K562 (cell line): ENCODE measurements around the gene NT5DC4. TPM values are rescaled to one million over a fixed set of nuclear protein-coding genes. Genes with fewer than 3 reads are reported as not detected.

Source experiments
- CHCHD3 ChIP-seq: fragments of 250-450 bp; sonication (Bioruptor Pico); IDR thresholded peaks from 2 replicates; pipeline ENCODE4 v2.1.2; 2022; ENCODE audit warnings: mild to moderate bottlenecking
- CHD1 ChIP-seq: fragments of 200-600 bp; sonication (generic); IDR thresholded peaks from one replicate; pipeline ENCODE4 v1.6.1; 2012; ENCODE audit warnings: mild to moderate bottlenecking, moderate library complexity, low read length, inconsistent platforms
- ESRRB ChIP-seq: fragments of 250-450 bp; sonication (Bioruptor Pico); IDR thresholded peaks from 2 replicates; pipeline ENCODE4 v1.5.0; 2020; ENCODE audit warnings: mild to moderate bottlenecking, moderate library complexity, borderline replicate concordance
- FOXK2 ChIP-seq, 2 experiments: fragments of 450-650 bp; IDR thresholded peaks in 1 of 2; conservative IDR thresholded peaks in 1 of 2; 2 replicates each; pipeline ENCODE4 v1.6.1; 2016; ENCODE audit warnings: low read depth in 2 of 2, mild to moderate bottlenecking in 1 of 2
- ILF3 ChIP-seq: fragments of 450-650 bp; IDR thresholded peaks from 2 replicates; pipeline ENCODE4 v1.6.1; 2018; ENCODE audit warnings: antibody characterized with exemption, mild to moderate bottlenecking, moderate library complexity, borderline replicate concordance
- KDM4B ChIP-seq, 2 experiments: fragments of 450-650 bp in 1 of 2; sonication (generic) in 1 of 2; IDR thresholded peaks; 2 replicates each; pipeline ENCODE4 v1.6.1; 2016 to 2017; ENCODE audit warnings: borderline replicate concordance in 2 of 2, antibody characterized with exemption in 1 of 2, low read depth in 1 of 2, mild to moderate bottlenecking in 1 of 2
- NCOA2 ChIP-seq, 2 experiments: fragments of 450-650 bp; IDR thresholded peaks; 2 replicates each; pipeline ENCODE4 v1.6.1; 2018; ENCODE audit warnings: mild to moderate bottlenecking in 2 of 2, moderate library complexity in 1 of 2; ENCODE audit not compliant: partially characterized antibody in 2 of 2
- NEUROD1 ChIP-seq: fragments of 150-350 bp; IDR thresholded peaks from 2 replicates; pipeline ENCODE4 v1.6.1; 2014; ENCODE audit warnings: borderline replicate concordance, low read length, low read depth; ENCODE audit not compliant: partially characterized antibody
- PHF20 ChIP-seq: fragments of 450-650 bp; IDR thresholded peaks from 2 replicates; pipeline ENCODE4 v1.6.1; 2018; ENCODE audit not compliant: partially characterized antibody
- RAD21 ChIP-seq, 2 experiments: fragments of 250-450 bp in 1 of 2; fragments of 450-650 bp in 1 of 2; sonication (Bioruptor Pico) in 1 of 2; formaldehyde crosslinking in 1 of 2; IDR thresholded peaks in 1 of 2; conservative IDR thresholded peaks in 1 of 2; 2 replicates each; pipeline versions ENCODE4 v1.4.0 to v1.8.0; 2020 to 2022; ENCODE audit warnings: mild to moderate bottlenecking in 2 of 2, moderate library complexity in 1 of 2
- RBM17 ChIP-seq: fragments of 200-400 bp; formaldehyde crosslinking; IDR thresholded peaks from 2 replicates; pipeline ENCODE4 v1.6.1; 2017; ENCODE audit warnings: low read depth, mild to moderate bottlenecking, low read length, borderline replicate concordance
- SMAD1 ChIP-seq: fragments of 150-350 bp; IDR thresholded peaks from 2 replicates; pipeline ENCODE4 v1.6.1; 2014; ENCODE audit warnings: low read length, low read depth; ENCODE audit not compliant: partially characterized antibody
- SREBF2 ChIP-seq: sonication (generic); formaldehyde crosslinking; IDR thresholded peaks from 2 replicates; pipeline ENCODE4 v1.4.0; 2020; ENCODE audit warnings: mild to moderate bottlenecking, missing genetic modification reagents
- SRF ChIP-seq, 2 experiments: fragments of 250-450, 450-650 bp in 1 of 2; sonication (Bioruptor Pico) in 1 of 2; sonication (generic) in 1 of 2; formaldehyde crosslinking; IDR thresholded peaks; 2 replicates each; pipeline versions ENCODE4 v1.5.0 to v1.5.1; 2020 to 2022; ENCODE audit warnings: mild to moderate bottlenecking in 1 of 2, missing genetic modification reagents in 1 of 2
- SRSF7 ChIP-seq: fragments of 200-400 bp; formaldehyde crosslinking; optimal IDR thresholded peaks from 2 replicates; pipeline ENCODE3; 2017; ENCODE audit warnings: mild to moderate bottlenecking, low read depth, low read length
- TAL1 ChIP-seq: fragments of 450-650 bp; IDR thresholded peaks from 2 replicates; pipeline ENCODE4 v1.6.1; 2016; ENCODE audit warnings: mild to moderate bottlenecking
- ZBTB33 ChIP-seq: sonication (generic); formaldehyde crosslinking; IDR thresholded peaks from 2 replicates; pipeline ENCODE4 v1.8.1; 2023; ENCODE audit warnings: mild to moderate bottlenecking, missing genetic modification reagents
- ZNF140 ChIP-seq: fragments of 250-450 bp; sonication (Bioruptor Pico); IDR thresholded peaks from 2 replicates; pipeline ENCODE4 v1.8.0; 2021; ENCODE audit warnings: moderate library complexity, mild to moderate bottlenecking, inconsistent platforms
- polyA plus RNA-seq, 8 experiments: library from polyadenylated mRNA; depleted of rRNA in 4 of 8; stranded (reverse) in 5 of 8; unstranded in 3 of 8; fragments of >200 nt; fragmentation: Nextera tagmentation in 2 of 8; fragmentation: Illumina TruSeq in 1 of 8; extraction: Ambion mirVana in 2 of 8; extraction: Trizol in 1 of 8; gene quantifications; 2 replicates each; pipeline versions ENCODE4 v1.2.1 to v1.2.3, GENCODE V29; 2011 to 2014; ENCODE audit warnings: inconsistent platforms in 1 of 8, missing spikeins in 1 of 8
- total RNA-seq, 7 experiments: library from RNA; depleted of rRNA in 6 of 7; stranded (reverse); fragments of >200 nt in 6 of 7; fragmentation: Illumina TruSeq in 2 of 7; extraction: Trizol in 2 of 7; gene quantifications; 2 replicates each; pipeline versions ENCODE4 v1.2.1 to v1.2.3, GENCODE V29; 2011 to 2021; ENCODE audit warnings: low replicate concordance in 1 of 7
- TF ChIP-seq, protein P1 (sequence below): fragments of 450-650 bp; IDR thresholded peaks from 2 replicates; pipeline ENCODE4 v1.7.0; 2016; ENCODE audit warnings: borderline replicate concordance
- TF ChIP-seq, protein P2 (sequence below): sonication (generic); formaldehyde crosslinking; IDR thresholded peaks from 2 replicates; pipeline ENCODE4 v1.8.0; 2022; ENCODE audit warnings: mild to moderate bottlenecking, missing genetic modification reagents
- TF ChIP-seq, protein P3 (sequence below): fragments of 450-650 bp; IDR thresholded peaks from 2 replicates; pipeline ENCODE4 v1.6.1; 2016

NT5DC4 gene
- total and polyA plus RNA-seq, 9 of the 15 experiments (the other 6 are each of a cell fraction or from before 2014, with no cell fraction given): 0.44 to 6.9 (median 2.5) TPM

GRCh38 chr2:112727276-112728028, 6.6 kb downstream of the NT5DC4 start (continued):
- TF ChIP-seq ESRRB (CRISPR knock-in tag): no peak
- no peak for TF ChIP-seq CHD1
- TF ChIP-seq, protein P1, sequence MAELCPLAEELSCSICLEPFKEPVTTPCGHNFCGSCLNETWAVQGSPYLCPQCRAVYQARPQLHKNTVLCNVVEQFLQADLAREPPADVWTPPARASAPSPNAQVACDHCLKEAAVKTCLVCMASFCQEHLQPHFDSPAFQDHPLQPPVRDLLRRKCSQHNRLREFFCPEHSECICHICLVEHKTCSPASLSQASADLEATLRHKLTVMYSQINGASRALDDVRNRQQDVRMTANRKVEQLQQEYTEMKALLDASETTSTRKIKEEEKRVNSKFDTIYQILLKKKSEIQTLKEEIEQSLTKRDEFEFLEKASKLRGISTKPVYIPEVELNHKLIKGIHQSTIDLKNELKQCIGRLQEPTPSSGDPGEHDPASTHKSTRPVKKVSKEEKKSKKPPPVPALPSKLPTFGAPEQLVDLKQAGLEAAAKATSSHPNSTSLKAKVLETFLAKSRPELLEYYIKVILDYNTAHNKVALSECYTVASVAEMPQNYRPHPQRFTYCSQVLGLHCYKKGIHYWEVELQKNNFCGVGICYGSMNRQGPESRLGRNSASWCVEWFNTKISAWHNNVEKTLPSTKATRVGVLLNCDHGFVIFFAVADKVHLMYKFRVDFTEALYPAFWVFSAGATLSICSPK: no peak
- TF ChIP-seq SRF (CRISPR knock-in tag; IDR thresholded peaks at IDR 0.05): no peak
- TF ChIP-seq KDM4B (IDR thresholded peaks at IDR 0.05; ENCODE audit: borderline replicate concordance in 2 of 2, low read depth in 1 of 2): no peak
- TF ChIP-seq FOXK2 (conservative IDR thresholded peaks at IDR 0.05 in 1 of 2, IDR thresholded peaks at IDR 0.05 in 1 of 2; ENCODE audit: low read depth in 2 of 2): no peak
- no peak for TF ChIP-seq RBM17
- TF ChIP-seq NEUROD1: no peak
- TF ChIP-seq, protein P2, sequence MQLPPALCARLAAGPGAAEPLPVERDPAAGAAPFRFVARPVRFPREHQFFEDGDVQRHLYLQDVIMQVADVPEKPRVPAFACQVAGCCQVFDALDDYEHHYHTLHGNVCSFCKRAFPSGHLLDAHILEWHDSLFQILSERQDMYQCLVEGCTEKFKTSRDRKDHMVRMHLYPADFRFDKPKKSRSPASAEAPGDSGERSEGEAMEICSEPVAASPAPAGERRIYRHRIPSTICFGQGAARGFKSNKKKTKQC: no peak
- TF ChIP-seq PHF20: no peak
- TF ChIP-seq CHCHD3 (CRISPR knock-in tag): no peak
- no peak for TF ChIP-seq SMAD1
- TF ChIP-seq SRSF7: no peak
- TF ChIP-seq ILF3: no peak
- no peak for TF ChIP-seq SREBF2 (CRISPR knock-in tag)
- no peak for TF ChIP-seq TAL1
- no peak for TF ChIP-seq NCOA2 (IDR thresholded peaks at IDR 0.05; ENCODE audit: partially characterized antibody in 2 of 2)
- peak; percentile 84 for TF ChIP-seq ZBTB33 (CRISPR knock-in tag)
- TF ChIP-seq RAD21 (CRISPR knock-in tag; conservative IDR thresholded peaks at IDR 0.05 in 1 of 2, IDR thresholded peaks at IDR 0.05 in 1 of 2): no peak; a peak in 1 of 4 replicates
- TF ChIP-seq, protein P3, sequence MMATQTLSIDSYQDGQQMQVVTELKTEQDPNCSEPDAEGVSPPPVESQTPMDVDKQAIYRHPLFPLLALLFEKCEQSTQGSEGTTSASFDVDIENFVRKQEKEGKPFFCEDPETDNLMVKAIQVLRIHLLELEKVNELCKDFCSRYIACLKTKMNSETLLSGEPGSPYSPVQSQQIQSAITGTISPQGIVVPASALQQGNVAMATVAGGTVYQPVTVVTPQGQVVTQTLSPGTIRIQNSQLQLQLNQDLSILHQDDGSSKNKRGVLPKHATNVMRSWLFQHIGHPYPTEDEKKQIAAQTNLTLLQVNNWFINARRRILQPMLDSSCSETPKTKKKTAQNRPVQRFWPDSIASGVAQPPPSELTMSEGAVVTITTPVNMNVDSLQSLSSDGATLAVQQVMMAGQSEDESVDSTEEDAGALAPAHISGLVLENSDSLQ: no peak
- no peak for TF ChIP-seq ZNF140 (CRISPR knock-in tag)
